ENCODE results near the gene ICAM1.

The ICAM1 gene

GRCh38 chr19:10292789-10293636 lies 22.1 kb downstream of the ICAM1 start:
- DNase-seq (ENCODE audit: low read depth in 2 of 2), result no peak

GRCh38 chr19:10293637-10294367 lies 22.9 kb downstream of the ICAM1 start:
- no peak for DNase-seq (ENCODE audit: low read depth in 2 of 2)

- no peak for DNase-seq (ENCODE audit: low read depth in 2 of 2)
Observed at GRCh38 chr19:10294368-10294697, 23.4 kb downstream of the ICAM1 start.

DNA sequence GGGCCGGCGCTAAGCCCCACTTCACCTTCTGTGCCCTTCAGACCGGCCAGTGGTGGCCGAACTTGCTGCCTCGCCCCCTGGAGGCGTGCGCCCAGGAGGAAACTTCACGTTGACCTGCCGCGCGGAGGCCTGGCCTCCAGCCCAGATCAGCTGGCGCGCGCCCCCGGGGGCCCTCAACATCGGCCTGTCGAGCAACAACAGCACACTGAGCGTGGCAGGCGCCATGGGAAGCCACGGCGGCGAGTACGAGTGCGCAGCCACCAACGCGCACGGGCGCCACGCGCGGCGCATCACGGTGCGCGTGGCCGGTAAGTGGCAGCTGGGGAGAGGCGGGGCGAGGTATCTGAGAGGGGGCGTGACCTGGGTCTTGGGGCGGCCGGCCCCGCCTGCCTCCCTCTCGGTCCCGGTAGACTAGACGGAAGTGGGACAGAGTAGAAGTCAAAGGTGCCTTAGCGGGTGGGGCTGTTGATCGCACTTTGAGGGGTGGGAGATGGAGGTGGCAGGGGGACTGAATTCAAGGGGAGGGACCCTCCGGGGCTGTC lies 24.5 kb downstream of the ICAM1 start:
- DNase-seq (ENCODE audit: low read depth in 2 of 2), result no peak

DNA sequence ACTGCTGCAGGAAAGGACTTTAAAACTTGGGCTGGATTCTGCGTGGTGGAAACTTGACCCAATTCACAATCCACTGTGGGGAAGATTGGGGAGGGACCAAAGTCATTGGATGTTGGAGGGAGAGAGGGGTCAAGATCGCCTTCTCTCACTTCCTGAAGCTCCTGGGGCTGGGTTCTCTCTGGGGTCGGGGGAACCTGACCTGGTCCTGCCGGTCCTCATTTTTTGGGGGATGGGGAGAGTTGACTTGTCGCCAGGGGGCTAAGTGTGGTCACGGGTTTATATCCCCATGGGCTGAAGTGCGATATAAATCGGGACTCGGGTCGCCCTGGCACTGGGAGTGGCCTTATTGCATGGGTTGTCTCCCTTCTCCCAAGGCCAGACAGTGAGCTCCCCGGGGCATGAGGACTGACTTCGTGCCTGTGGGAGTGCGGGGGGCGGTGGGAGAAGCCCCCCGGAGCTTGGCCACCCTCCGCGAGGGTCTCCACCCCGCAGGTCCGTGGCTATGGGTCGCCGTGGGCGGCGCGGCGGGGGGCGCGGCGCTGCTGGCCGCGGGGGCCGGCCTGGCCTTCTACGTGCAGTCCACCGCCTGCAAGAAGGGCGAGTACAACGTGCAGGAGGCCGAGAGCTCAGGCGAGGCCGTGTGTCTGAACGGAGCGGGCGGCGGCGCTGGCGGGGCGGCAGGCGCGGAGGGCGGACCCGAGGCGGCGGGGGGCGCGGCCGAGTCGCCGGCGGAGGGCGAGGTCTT lies 25.1 kb downstream of the ICAM1 start:
- no peak for DNase-seq (ENCODE audit: low read depth in 2 of 2)

DNA sequence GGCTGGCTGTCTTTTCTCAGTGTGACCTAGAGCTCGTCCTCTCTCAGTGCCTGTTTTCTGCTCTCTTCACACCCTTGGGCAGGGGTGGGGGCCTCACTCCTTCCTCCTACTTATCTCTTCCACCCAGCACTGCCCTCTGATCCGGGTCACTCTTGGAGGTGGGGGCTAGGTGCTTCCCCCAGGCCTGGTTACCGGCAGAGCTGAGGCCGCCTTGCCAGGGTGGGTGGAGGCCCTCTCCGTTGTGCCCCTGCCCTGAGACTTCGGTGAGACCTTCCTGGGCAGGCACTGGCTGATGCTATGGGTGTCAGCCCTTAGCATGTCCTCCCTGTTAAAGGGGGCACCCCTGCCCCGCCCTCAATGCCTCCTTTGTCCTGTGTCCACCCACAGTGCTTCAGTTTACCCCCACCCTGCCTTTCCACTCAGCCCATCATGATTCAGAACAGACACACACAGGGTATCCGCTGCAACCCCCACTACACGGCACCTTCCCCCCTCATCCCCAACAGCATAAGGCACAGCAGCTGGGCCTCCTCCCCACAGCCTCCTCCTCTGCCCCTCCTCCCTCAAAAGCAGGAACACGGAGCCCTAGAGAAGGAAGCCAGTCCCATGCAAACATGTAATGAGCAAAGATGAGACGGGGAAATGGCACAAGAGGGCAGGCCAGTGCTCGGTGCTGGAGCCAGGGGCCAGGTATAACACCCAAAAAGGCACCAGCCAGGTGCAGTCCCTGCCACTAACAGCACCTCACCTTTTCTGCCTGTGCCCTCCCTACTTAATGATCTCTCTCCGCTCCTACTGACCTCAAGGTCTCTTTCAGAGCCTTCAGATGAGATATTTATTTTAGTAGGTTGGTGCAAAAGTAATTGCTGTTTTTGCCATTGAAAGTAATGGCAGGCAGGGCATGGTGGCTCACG lies 28.9 kb downstream of the ICAM1 start:
- no peak for DNase-seq (ENCODE audit: low read depth in 2 of 2)

- DNase-seq (ENCODE audit: low read depth in 2 of 2), result peak; percentile 33
Observed at GRCh38 chr19:10305139-10305806, 34.4 kb downstream of the ICAM1 start.

- no peak for DNase-seq (ENCODE audit: low read depth in 2 of 2)
Observed at GRCh38 chr19:10306327-10306726, 35.4 kb downstream of the ICAM1 start.

DNA sequence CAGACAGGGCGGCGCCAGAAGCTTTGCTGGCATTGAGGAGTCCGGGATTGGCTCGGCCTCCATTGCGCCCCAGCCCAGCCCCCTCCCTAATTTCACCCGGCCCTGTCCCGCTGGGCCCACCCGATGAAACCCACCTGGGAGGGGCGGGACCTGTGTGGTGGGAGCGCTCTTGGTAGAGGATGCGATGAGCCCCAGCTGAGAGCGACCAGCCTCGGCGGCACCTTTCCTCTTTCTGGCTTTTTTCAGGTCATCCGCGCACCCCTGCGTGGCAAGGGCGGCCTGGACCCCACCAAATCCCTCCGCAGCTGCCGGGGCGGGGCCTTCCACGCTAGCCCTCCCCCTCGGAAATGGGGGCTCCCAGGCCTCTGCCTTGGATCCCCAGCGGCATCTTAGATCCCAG lies 38.5 kb downstream of the ICAM1 start, which contains the start of gene ZGLP1:
TSS of gene ZGLP1 (minus strand) at position 393 of the 400 bp plus-strand sequence.
- DNase-seq (ENCODE audit: low read depth in 2 of 2), result no peak

- peak; percentile 34 to 49 for DNase-seq (ENCODE audit: low read depth in 2 of 2)
Observed at GRCh38 chr19:10315335-10316214, 44.7 kb downstream of the ICAM1 start, which contains the start of gene FDX2. Gene FDX2 (minus strand): TSS chr19:10316015. CDS start chr19:10315996, 19 bp downstream.

- DNase-seq (ENCODE audit: low read depth in 2 of 2), result no peak
Observed at GRCh38 chr19:10316229-10317044, 45.5 kb downstream of the ICAM1 start.

- no peak for DNase-seq (ENCODE audit: low read depth in 2 of 2)
Observed at GRCh38 chr19:10317045-10317856, 46.3 kb downstream of the ICAM1 start.

DNA sequence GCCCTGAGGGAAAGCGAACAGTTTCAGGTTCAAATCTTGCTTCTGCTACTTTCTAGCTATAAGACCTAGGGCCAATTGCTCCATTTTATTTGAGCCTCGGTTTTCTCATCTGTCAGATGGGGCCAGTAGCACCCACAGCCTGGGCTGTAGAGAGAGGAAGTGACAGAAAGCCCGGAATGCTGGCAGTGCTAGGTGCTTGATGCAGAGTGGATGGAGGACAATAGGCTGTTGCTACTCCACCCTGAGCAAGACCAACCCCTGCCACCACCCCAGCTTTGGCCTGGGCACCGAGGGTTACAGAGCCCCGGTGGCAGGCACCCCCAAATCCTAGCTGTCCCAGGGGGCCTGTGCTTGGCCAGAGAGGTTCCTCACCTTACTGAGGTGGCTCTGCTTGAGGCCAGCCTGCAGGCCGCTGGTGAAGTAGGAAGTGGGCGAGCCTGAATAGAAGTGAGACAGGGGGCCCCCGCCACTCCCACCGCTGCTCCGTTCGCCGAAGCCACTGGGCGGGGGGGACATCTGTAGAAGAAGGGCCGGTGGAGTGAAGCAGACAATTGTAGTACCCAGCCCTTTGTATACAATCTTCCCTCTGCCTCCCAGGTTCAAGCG lies 47.0 kb downstream of the ICAM1 start:
- no peak for DNase-seq (ENCODE audit: low read depth in 2 of 2)

DNA sequence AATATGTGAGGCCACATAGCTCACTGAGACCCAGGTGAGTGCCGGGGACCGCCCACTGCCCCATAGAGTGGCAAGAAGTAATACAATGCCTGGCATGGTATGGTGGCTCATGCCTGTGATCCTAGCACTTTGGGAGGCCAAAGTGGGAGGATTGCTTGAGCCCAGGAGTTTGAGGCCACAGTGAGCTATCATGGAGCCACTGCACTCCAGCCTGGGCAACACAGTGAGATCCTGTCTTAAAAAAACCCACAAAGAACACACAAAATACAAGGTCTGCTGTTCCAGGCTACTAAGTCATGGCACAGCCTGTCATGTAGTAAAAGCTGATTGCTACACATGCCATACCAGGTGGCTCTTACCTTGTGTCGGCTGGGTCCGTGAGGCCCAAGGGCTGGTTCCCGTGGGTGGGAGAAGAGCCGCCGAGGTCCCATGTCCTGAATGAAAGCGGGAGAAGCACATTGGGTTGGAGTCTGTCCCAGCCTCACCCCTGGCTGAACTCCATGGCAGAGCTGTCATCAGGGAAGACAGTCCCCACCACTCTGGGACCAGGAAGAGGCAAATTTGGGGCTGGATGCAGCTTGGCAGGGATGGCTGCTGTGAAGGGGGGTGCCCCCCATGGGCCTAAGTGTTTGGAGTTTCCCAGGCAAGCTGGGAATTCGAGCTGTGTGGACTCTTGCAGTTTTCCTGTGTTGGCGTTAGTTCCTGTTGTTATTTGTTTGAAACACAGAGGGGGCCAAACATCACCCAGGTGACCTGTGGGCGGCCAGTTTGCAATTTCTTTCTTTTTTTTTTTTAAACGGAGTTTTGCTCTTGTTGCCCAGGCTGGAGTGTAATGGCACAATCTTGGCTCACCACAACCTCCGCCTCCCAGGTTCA lies 48.1 kb downstream of the ICAM1 start:
- no peak for DNase-seq (ENCODE audit: low read depth in 2 of 2)

DNA sequence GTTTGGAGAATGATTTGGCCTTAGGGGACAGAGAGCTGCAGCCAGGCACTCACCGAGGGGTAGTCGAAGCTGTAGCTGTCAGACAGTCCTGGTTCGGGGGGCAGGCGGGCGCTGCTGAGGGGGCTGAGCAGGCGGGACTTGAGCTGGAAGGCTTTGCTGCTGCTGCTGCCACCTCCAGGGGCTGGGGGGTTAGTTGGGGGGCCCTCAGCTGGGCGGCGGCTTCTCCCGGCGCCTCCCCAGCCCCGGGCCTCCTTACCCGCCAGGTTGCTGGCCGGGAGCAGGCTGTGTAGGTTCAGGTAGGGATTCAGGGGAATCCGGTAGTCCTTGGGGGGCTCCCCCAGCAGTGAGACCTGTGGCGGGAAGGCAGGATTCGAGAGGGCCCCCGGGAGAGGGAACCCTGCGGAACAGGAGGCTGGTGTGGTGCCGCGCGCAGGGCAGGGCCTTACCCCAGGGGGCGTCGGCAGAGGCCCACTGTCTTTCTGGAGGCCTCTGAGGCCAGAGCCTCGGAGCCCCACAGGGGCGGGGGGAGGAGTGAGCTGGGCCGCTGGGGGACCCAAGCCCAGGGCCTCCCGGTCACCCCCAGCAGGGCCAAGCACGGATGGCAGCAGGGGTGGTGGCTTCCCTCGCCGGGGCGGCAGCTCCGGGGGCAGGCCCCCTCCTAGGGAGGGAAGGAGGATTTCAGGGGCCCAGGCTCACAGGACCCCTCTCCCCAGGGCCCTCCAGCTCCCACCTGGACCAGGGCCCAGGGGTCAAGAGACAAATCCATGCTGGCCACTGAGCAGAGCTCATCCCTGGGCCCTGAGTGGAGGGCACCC lies 49.9 kb downstream of the ICAM1 start:
- DNase-seq (ENCODE audit: low read depth in 2 of 2), result no peak
